NCI-H82 (cell line): ENCODE results near the gene CORO2B.
"Not testable (repeated sequence)": the region's sequence is repeated elsewhere in the genome, so short reads cannot be mapped to it uniquely, and the experiment has no call there.

Source experiments
- DNase-seq: peaks from one replicate; lab custom pipeline; 2025; lab: John Stamatoyannopoulos, UW

CORO2B gene

GRCh38 chr15:68672781-68673205 lies 94.0 kb downstream of the CORO2B start:
- DNase-seq = peak; percentile 80

GRCh38 chr15:68674975-68675374 lies 96.2 kb downstream of the CORO2B start:
- no peak for DNase-seq

- peak; percentile 56 for DNase-seq
Observed at GRCh38 chr15:68676011-68676605, 97.3 kb downstream of the CORO2B start.

- DNase-seq = no peak
Observed at GRCh38 chr15:68676926-68677325, 98.1 kb downstream of the CORO2B start.

DNA sequence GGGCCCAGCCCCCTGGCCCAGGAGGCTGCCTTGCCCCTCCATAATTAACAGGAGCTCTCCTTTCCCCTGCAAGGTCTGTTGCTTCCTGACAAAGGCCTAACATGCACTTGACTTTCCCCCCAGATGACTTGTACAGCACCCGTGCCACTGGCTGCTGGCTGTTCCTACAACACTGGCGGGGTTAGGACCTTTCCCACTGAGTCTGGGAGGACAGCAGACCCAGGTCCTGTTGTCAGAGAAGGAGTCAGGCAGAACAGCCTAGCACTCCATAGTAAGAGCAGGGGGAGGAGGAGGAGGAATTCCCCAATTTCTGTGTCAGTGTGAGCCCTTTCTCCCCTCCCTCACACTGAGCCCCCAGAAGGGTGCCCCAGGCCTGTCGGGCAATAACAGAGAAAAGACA lies 99.2 kb downstream of the CORO2B start:
- no peak for DNase-seq

GRCh38 chr15:68678746-68679145 lies 100.0 kb downstream of the CORO2B start:
- DNase-seq = no peak

GRCh38 chr15:68679161-68679560 lies 100.4 kb downstream of the CORO2B start:
- no peak for DNase-seq

GRCh38 chr15:68679961-68680371 lies 101.2 kb downstream of the CORO2B start:
- no peak for DNase-seq

DNA sequence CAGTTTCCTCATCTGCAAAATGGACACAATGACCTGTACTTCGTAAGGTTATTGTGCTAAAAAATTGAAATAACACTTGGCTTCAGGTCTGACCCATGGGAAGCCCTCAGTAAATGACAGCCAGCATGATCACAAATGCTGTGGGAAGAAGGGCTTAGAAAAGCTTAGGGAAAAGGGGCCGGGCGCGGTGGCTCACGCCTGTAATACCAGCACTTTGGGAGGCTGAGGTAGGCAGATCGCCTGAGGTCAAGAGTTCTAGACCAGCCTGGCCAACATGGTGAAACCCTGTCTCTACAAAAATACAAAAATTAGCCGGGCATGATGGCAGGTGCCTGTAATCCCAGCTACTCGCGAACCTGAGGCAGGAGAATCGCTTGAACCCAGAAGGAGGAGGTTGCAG lies 102.0 kb downstream of the CORO2B start:
- DNase-seq = not testable (repeated sequence)

DNA sequence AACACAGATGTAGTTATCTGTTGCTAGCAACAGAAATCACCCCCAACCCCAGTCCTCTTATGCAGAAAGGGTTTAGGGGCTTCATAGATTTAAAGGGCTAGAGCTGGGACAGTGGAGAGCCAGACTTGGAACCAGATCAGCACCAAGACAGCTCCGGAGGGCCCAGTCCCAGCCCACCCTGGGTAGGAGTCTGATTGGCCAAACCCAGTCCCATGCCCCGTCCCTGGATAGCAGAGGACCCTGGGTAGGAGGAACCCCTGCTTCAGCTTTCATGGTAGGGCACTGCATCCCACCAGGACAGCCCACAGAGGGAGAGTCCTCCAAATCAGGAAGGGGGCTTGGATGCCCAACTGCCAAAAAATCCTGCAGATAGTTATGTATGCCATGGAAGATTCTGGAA lies 103.0 kb downstream of the CORO2B start:
- DNase-seq = no peak

DNA sequence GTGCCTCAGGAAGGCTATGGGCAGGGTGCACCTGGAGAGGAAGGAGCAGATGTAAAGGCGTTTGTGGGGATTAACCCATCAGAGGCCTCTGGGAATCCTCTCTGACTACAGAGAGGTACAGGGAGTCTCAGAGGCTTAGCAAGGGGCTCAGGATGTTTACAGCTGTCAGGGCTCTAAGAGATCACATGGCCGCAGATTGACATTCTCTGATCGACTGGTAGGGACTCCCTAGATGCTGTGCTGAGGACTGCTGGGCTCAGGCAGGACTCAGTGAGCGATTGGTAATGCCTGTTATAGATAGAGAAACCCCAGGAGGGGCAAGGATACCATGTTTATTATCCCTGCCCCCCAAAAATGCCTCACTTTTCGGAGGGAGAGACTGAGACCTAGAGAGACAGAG lies 103.5 kb downstream of the CORO2B start:
- peak; percentile 100 for DNase-seq

DNA sequence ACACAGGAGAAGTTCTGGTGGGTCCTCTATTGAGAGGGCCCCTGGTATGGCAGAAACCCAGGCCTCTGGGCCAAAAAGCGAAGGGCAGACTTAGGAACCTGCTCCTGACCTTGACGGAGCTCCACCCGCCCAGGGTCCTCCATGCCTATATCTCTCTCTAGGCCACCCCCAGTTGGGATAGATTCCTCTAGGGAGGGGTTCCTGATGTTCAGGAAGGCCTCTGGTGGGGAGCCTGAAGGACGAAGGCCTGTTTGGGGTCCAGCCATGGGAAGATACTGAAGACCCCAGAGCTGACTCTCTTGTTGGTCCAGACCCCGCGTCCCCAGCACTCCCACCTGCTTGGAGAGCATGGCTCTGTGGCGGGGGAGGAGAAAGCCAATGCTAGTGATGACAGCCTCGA lies 104.2 kb downstream of the CORO2B start:
- no peak for DNase-seq

- no peak for DNase-seq
Observed at GRCh38 chr15:68683551-68683950, 104.8 kb downstream of the CORO2B start.

DNA sequence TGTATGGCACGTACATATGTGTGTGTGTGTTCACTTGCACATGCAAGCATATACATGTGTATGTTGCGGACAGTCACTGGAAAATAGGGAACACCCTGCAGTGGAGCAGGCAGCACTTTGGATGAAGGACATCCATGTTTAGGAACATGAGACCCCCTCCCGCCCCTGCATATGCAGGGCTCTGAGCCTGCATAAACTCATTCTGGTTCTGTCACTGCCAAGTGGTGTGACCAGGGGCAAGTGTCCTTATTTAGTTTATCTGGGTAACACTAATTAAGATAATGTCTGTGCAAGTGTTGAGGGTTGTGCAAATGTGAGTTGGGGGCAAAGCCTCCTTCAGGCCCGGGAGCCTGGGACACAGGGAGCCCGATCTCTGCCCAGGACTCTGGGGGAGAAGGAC lies 105.7 kb downstream of the CORO2B start:
- DNase-seq = no peak

DNA sequence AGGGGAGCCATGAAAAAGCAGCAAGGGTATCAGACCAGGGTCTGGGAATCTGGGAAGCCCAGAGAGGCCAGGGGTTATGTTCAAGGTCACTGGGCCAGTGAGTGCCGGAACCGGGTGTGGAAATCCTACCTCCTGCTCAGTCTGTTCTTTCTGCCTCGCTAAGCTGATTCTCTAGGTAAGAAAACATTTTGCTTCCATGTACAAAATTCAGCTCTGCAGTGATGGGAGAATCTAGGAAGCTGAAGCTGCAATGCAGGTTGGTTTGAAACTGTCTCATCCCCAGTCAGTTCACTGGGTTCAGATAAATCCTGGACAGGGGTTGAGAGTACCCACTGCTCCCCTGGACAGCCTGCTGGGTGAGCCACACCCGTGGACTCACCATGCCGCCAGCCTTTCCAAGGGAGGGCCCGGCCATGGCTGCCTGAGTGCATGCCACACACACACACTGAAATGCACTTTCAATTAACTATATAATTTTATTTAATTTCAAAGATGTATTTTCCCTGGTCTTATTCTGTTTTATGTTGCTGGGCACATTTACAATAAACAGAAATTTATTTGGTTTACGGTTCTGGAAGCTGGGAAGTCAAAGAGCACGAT lies 108.4 kb downstream of the CORO2B start:
- no peak for DNase-seq

- DNase-seq = peak; percentile 78
Observed at GRCh38 chr15:68691705-68692104, 112.9 kb downstream of the CORO2B start.

DNA sequence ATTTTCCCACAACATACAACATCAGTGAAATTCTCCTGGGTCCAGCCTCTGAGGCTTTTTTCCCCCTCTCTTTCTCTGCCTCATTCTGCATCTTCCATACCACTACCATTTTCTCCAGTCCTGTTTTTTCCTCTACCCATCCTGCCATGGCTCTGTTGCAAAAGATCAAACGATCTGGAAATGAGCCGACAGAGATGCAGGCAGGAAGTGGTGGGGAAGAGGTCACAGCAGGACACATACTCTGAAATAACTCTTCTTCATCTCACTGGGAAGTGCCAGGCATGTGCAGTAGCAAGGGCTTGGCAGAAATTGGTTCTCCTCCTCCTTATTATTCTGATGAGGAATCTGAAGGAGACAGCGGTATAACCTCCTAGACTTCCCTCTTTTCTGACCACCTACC lies 114.3 kb downstream of the CORO2B start:
- no peak for DNase-seq

- no peak for DNase-seq
Observed at GRCh38 chr15:68694111-68694510, 115.3 kb downstream of the CORO2B start.

DNA sequence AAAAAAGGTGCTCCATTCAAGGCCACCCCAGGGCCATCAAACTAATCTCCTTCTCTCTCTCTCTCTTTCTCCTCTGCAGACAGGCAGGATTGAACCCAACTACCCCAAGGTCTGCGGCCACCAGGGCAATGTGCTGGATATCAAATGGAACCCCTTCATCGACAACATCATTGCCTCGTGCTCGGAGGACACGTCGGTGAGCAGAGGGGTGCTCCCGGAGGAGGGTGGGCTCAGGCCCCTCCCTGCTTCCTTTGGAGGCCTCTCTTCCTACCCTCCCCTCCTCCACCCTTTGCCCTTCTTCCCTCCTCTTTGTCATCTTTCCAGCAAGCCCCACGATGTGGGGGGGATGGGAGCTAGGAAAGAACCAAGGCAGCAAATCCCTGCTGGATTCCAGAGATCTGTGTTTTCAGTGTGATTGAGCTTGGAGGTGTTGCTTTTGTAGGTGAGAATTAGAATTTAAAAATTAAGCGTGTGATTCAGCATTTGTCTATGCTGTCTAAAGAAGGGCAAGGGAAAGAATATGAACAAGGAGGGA lies 116.3 kb downstream of the CORO2B start:
- DNase-seq = peak; percentile 51

GRCh38 chr15:68696414-68697363 lies 117.9 kb downstream of the CORO2B start:
- peak; percentile 44 for DNase-seq

- DNase-seq = no peak
Observed at GRCh38 chr15:68697711-68698690, 119.2 kb downstream of the CORO2B start.
